CD4-positive, alpha-beta T cell treated with Interleukin-4 for 4 hours (primary cell): Measurements from ENCODE around the gene RNF217.
"Not testable (repeated sequence)": the region's sequence is repeated elsewhere in the genome, so short reads cannot be mapped to it uniquely, and the experiment has no call there.

ENCODE experiments used
- DNase-seq: peaks from one replicate; pipeline ENCODE4 v3.0.0-alpha.2; 2020

Gene RNF217

DNA sequence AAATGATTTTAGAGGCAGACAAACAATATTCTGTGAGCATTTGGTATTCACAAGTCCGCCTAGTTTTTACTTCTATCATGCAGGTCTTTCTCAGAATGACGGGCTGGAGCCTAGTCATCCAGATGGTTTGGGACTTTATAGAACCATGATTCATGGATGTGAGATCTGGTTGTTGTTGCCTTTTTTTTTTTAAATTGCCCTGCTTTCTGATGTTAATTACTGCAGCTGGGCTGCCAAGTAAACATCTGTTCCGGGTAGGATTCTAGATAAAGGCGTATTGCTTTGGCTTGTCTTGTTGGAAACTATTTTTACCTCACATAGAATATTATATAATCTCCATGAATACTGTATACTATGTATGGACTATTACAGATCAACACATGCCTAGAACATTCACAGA lies 58.1 kb downstream of the RNF217 start:
- no peak for DNase-seq

DNA sequence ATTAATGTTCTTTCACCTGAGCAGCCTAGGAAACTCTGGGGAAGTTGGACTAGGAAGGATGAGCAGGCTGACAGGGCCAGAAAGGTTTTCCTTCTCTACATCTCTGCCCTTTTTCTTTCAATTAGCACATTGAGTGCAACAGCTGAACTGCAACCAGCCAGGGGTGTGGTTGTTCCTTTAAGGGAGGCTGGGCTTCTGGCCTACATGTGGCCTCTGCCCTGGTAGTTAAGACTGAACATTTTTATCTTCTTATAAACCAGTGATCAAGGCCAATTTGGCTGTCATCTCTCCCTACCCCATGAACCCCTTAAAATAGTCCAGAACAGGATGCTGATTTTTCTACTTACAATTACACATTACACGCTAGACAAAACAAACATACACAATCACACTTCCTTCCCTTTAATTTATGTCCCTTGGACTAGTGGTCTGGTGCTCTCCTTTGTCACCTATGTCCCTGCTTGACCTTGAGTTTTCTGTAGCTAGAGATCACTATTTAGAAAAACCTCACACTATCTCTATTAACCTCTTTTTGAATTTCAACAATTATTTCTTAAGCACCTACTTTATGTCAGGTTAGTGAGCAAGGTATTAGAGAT lies 60.3 kb downstream of the RNF217 start:
- DNase-seq: no peak

DNA sequence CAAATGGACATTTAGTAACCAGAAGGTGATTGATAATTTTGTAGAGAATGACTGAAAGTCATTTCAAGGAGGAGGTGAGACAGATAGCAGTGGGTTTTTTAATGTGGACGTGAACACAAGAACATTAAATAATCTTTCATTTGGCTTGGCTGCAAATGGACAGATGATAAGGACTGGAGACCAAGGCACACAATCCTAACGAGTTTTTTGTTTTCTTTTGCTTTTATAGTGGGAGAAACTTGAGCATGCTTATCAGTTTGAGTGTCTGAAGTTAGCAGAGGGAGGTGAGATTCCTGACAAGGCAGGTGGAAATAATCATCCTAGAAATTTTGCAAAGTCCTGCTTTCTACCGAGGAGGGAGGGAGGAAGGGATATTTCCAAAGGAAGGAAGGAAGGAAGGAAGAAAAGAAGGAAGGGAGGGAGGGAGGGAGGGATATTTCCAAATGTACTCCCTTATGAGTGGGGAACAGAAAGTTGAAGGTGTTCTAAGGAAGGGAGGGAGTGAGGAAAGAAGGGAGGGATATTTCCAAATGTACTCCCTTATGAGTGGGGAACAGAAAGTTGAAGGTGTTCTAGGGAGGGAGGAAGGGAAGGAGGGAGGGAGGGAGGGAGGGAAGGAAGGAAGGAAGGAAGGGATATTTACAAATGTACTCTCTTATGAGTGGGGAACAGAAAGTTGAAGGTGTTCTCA lies 63.1 kb downstream of the RNF217 start:
- no peak for DNase-seq

DNA sequence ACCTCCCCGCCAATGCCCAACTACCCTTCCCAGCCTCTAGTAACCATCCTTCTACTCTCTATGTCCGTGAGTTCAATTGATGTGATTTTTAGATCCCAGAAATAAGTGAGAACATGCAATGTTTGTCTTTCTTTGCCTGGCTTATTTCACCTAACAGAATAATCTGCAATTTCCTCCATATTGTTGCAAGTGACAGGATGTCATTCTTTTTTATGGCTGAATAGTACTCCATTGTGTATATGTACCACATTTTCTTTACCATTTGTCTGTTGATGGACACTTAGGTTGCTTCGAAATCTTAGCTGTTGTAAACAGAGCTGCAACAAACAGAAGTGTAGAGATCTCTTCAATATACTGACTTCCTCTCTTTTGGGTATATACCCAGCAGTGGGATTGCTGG lies 65.0 kb downstream of the RNF217 start:
- no peak for DNase-seq

DNA sequence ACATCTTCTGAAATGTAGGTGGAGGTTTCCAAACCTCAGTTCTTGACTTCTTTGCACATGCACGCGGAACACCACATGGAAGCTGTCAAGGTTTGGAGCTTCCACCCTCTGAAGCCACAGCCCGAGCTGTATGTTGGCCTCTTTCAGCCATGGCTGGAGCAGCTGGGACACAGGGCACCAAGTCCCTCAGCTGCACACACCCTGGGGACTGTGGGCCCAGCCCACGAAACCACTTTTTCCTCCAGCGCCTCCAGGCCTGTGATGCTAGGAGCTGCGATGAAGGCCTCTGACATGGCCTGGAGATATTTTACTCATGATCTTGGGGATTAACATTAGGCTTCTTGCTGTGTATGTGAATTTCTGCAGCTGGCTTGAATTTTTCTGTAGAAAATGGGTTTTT lies 68.7 kb downstream of the RNF217 start:
- no peak for DNase-seq

DNA sequence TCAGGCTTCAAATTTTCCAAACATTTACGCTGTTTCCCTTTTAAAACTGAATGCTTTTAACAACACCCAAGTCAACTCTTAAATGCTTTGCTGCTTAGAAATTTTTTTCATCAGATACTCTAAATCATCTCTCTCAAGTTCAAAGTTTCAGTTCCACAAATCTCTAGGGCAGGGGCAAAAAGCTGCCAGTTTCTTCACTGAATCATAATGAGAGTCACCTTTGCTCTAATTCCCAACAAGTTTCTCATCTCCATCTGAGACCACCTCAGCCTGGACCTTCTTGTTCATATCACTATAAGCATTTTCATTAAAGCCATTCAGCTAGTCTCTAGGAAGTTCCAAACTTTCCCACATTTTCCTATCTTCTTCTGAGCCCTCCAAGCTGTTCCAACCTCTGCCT lies 69.1 kb downstream of the RNF217 start:
- no peak for DNase-seq

DNA sequence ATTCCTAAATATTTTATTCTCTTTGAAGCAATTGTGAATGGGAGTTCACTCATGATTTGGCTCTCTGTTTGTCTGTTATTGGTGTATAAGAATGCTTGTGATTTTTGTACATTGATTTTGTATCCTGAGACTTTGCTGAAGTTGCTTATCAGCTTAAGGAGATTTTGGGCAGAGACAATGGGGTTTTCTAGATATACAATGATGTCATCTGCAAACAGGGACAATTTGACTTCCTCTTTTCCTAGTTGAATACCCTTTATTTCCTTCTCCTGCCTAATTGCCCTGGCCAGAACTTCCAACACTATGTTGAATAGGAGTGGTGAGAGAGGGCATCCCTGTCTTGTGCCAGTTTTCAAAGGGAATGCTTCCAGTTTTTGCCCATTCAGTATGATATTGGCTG lies 72.7 kb downstream of the RNF217 start:
- not testable (repeated sequence) for DNase-seq

DNA sequence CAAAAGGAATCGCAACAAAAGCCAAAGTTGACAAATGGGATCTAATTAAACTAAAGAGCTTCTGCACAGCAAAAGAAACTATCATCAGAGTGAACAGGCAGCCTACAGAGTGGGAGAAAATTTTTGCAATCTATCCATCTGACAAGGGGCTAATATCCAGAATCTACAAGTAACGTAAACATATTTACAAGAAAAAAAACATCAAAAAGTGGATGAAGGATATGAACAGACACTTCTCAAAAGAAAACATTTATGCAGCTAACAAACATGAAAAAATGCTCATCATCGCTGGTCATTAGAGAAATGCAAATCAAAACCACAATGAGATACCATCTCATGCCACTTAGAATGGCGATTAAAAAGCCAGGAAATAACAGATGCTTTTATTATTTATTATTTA lies 74.2 kb downstream of the RNF217 start:
- DNase-seq: not testable (repeated sequence)

DNA sequence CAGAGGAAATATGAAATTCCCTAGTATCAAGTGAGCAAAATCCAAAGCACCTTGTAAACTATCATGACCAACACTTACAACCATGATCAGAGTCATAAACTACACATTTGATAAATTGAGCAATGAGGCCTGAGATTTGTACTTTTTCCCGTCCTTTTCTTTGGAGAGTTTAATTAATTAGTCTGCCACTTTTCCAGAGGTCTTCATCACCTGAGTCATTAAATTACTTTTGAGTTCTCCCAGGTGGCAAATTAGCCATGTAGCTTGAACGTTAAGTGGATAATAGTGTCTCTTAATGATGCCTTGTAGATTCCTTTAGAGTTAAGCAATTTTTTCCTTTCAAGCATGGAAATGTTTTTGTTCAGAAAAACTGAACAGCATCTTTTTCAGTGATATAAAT lies 75.6 kb downstream of the RNF217 start:
- DNase-seq: no peak

DNA sequence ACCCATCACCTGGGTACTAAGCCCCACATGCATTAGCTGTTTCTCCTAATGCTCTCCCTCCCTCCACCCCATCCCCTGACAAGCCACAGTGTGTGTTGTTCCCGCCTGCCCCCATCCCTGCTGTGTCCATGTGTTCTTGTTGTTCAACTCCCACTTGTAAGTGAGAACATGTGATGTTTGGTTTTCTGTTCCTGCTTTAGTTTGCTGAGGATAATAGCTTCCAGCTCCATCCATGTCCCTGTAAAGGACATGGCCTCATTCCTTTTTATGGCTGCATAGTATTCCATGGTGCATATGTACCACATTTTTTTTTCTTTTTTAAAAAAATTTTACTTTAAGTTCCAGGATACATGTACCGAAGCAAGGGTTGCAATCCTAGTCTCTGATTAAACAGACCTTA lies 76.7 kb downstream of the RNF217 start:
- DNase-seq: no peak

DNA sequence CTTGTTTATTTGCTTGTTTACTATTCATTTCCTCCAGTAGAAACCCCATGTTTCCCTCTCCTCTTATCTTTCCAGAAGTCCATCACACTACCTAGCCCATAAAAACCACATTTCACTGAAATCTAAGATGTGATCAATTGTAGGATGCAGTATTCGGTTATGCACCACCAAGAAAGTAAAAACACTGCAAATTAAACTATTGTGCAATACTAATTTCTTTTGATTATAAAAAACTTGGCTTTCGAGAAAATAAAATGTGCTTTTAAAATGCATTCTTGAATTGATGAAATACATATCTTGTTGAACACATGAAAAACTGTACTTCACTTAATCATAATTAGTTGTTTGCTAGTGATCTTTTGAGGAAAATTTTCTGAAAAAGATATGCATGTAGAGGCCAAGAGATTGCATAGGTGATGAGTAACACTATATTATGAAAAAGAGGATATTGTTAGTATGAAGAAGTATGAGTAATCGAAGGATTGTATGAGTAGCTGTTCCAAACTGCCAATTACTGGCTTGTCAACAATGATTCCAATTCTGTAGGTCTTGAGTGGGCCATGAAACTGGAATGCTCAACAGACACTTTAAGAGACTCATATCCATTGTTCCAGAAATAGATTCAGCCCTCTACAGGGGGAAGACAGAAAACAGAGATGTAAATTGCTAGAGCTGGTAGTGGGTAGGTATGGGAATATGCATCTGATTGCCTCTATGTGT lies 79.7 kb downstream of the RNF217 start:
- no peak for DNase-seq

DNA sequence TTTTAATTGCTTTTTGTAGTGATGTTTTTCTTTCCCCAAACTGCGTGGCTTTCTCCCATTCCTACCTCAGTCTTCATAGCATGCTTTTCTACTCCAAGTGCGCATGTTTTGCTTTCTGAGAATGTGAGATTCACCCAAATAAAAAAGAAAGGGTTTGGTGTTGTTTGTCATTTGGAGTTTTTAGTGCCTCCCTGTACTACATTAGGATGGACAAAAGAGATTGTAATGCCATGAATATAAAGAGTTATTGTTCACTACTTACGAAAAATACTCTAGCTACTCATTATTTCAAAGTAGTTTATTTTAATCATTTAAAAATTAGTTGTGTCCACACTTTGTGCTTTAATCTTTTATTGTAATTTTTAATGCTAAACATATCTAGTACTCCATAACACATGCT lies 81.8 kb downstream of the RNF217 start:
- DNase-seq: no peak

DNA sequence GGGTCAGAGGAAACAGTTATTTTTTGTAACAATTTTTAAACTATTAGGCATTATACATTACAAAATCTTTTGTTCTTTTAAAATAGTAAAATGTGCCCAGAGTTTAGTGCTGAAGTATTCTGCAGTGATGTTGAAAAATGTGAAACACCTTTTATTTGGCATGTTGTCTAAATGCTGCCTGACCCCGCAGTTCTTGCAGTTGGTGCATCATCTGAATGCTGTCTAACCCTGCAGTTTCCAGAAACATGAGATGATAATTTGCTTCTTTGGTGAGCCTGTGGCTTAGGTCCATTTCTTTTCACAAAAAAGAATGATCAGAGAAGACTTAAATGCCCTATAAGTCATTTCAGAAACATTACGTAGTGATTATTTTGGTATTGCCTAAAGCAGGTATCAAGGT lies 82.4 kb downstream of the RNF217 start:
- DNase-seq: no peak

DNA sequence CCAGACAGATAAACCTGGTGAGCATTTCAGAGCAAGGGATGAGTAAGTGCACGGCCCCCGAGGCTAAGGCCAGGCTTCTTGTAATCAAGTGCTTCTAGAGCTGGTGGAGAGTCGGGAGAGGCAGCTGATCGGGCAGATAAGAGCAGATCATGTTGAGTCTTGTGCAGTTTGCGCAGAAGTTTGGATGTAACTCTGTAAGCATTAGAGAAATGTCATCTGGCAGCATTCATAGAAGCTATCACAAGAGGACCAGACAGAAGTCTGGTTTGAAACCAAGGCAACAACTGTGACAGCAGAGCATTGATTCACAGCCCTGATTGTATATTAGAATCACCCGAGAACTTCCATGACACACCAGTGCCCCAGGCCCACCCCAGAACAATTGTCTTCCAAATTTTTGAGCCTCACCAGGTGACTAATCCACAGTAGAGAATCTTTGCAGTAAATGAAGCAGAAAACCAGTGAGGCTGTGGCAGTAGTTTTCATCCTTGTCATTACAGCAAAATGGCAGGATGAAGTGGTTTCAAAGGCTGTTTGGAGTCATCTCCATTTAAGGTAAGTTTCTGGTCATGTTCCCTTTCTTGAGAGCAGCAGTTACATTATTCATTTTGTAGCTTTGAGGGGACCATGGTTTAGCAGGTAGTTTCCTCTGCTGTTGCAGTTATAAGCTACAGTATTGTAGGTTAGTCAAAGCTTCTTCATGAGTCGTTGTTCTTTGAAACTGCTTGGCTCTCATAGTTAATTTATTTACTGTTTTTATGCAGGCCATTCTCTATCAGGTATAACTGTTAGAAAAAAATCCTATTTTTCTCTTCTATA lies 84.1 kb downstream of the RNF217 start:
- no peak for DNase-seq

DNA sequence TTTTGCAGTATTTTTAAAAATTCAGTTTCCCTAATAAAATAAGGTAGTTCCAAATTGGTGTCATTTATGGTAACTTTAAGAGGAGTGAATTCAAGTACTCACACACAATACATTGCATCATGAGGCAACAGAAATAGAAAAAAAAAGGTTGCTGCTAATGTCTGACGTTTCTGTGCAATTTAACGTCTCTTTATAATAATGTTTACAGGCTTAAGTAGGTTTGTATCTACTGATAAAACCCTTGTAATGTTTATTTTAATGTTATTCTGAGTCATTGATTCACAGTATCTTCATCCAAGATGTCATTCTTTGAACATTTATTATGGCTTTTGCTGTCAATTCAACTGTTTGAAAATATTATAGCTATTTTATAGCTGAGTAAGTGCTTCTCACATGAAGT lies 86.0 kb downstream of the RNF217 start:
- no peak for DNase-seq

DNA sequence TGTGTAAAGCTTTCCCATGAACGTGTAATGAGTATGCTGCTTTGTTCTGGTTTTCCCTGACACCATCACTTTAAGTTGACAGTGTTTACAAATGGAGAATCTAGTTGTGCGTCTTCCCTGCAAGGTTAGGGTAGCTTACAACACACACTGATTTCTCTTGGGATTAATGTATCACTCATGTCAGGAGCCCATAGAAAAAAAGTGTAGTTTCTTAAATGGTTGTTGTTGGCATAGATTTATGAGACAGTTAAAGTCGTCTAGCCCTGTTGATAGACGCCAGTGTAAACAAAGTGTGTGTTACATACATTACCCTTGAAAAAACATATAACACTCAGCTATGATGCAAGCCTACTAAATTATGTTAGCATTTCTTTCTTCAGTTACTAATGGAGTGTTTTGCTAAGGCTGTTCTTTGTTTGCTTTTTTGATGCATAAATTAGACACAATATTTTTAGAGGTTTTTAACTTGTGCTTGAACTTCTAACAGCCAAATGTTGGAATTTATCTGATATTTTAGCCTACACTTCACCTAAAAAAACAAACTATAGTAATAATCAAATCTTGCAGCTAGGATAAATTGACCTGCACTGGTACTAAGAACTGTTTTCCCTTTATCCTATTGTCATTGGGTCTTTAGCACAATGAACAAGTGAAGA lies 88.6 kb downstream of the RNF217 start:
- DNase-seq: no peak

DNA sequence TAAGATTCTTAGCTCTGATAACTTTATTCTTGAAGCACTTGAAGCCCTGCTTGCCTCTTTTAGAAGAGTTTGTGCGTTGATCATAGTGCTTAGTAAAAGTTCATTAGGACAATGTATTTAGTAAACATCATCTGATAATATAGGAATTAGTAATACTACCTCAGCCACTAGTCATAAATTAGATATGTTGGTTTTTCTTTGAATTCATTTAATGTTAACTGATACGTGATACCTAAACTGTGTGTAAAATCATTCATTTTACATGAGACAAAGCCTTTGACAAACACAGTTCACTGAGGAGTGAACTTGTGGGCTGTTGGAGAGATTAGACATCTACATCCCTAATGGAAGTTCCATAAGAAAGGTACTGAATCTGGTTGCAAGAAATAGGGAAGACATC lies 91.6 kb downstream of the RNF217 start:
- no peak for DNase-seq

DNA sequence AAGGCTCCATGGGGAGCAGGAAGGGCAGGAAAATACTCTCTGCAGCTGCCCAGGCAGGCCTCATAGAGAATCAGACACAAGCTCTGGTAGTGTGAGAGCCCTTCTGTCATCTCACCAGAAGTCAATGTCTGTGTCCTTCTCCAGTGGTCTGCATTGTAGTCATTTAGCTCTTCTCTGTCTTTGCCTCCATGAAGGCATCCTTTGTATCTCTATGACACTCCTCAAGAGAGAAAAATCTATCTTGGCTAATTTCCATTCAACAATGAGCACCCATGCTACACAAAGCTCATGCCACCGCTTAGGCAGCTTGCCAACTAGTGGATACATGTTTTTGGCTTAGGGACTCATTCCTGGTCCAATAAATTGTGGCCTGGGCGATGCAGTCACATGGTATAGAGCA lies 92.1 kb downstream of the RNF217 start:
- no peak for DNase-seq

DNA sequence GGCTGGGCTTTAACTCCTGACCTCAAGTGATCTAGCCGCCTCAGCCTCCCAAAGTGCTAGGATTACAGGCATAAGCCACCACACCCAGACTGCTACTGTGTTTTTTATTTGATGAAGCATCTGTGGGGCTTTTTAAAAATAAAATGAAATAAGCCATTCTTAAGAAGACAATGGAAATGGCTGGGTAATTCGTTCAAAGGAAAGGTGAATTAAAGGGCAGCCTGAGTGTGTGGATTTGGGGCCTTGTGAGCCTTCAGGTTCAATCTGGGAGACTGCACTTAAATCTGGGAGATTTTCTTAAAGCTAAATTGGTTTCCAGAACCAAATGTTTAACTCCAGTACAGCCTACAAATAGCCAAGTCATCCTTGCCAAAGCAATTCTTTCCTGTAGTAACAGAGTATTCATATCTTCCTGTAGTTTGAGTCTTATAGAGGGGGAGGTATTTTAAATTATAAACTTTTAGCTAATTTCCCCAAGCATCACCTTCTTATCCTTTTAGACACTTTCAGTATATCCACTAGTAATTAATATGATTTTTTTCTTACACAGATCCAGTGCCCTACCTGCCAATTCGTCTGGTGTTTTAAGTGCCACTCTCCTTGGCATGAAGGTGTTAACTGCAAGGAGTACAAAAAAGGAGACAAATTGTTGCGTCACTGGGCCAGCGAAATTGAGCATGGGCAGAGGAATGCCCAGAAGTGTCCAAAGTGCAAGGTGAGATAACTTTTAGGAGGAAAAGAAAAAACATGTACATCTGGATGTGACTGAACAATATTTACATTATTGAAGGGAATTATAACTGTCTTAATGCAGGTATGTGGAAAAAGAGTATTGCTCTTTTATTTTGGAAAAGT lies 95.4 kb downstream of the RNF217 start:
- DNase-seq: no peak

DNA sequence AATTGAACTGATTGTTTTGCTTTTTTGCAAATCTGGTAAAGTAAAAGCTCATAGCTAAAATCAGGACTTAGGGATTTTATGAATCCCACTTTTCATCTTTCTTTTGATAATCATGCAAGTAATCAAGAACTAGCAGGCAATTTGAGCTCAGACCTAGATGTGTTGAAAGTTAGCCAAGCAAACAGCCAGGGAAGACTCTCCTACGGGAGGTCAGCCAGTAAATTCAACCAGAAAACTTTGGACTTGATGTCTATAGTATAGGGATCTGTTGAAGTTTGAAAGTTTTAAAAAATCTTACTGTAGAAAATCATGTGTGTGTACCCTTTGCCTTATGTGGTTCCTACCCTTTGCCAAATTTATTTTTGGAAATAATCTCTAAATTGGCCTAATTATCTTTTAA lies 96.3 kb downstream of the RNF217 start:
- no peak for DNase-seq

DNA sequence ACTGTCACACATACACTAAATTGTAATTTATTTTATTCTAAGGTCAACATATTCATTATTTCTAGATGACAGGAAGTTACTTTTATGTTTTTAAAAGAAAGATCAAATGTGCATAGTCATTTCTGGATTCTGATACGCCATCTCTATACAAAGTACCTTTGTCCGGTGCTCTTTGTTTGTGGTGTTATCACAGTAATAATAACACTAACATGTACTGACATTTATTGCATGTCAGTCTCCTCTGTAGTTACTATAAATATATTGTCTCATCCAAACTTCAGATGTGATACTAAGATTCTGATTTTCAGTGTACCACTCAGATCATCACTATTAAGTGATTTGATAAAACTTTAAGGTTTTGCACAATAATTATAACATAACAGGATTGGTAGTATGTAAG lies 101.1 kb downstream of the RNF217 start:
- DNase-seq: no peak

DNA sequence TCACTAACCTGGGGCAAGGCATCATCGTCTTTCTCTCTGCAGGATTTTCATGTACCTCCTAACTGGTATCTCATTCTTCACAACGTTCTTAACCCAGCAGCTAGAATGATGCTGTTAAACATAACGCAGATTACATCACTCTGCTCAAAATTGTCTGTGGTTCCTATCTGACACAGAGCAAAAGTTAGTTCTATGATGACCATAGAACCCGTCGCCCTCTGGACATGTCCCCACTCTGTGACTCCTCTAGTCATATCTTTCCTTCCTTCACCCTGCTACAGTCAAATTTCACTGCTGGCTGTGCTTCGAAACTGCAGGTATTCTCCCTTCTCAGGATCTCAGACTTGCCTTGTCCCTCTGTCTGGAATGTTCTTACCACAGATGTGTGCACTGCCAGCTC lies 103.9 kb downstream of the RNF217 start:
- no peak for DNase-seq
